ENCODE results near the gene OR4D9. TPM values are rescaled to one million over a fixed set of nuclear protein-coding genes. Genes with fewer than 3 reads are reported as not detected.

OR4D9 gene
- total RNA-seq, 1 experiment from 2014 or later = not detected

GRCh38 chr11:59550368-59550841 lies 39.1 kb downstream of the OR4D9 start:
- peak; percentile 91 for DNase-seq (ENCODE audit: extremely low read depth, low read depth)

- DNase-seq (ENCODE audit: extremely low read depth, low read depth) = peak; percentile 87
Measured at GRCh38 chr11:59550842-59551658, 39.7 kb downstream of the OR4D9 start.

- peak; percentile 69 for DNase-seq (ENCODE audit: extremely low read depth, low read depth)
Measured at GRCh38 chr11:59551659-59552521, 40.6 kb downstream of the OR4D9 start.

GRCh38 chr11:59552844-59553243 lies 41.5 kb downstream of the OR4D9 start:
- no peak for DNase-seq (ENCODE audit: extremely low read depth, low read depth)

- no peak for DNase-seq (ENCODE audit: extremely low read depth, low read depth)
Measured at GRCh38 chr11:59553323-59553722, 42.0 kb downstream of the OR4D9 start.

GRCh38 chr11:59555601-59556114 lies 44.3 kb downstream of the OR4D9 start:
- DNase-seq (ENCODE audit: extremely low read depth, low read depth) = no peak

GRCh38 chr11:59556115-59556916 lies 45.0 kb downstream of the OR4D9 start:
- peak; percentile 80 for DNase-seq (ENCODE audit: extremely low read depth, low read depth)

- no peak for DNase-seq (ENCODE audit: extremely low read depth, low read depth)
Measured at GRCh38 chr11:59556917-59557348, 45.6 kb downstream of the OR4D9 start.

- no peak for DNase-seq (ENCODE audit: extremely low read depth, low read depth)
Measured at GRCh38 chr11:59558270-59558643, 46.9 kb downstream of the OR4D9 start.

- no peak for DNase-seq (ENCODE audit: extremely low read depth, low read depth)
Measured at GRCh38 chr11:59559886-59560285, 48.5 kb downstream of the OR4D9 start.

- DNase-seq (ENCODE audit: extremely low read depth, low read depth) = peak; percentile 69
Measured at GRCh38 chr11:59560290-59560701, 49.0 kb downstream of the OR4D9 start.

GRCh38 chr11:59560702-59561473 lies 49.5 kb downstream of the OR4D9 start:
- DNase-seq (ENCODE audit: extremely low read depth, low read depth) = peak; percentile 85

- no peak for DNase-seq (ENCODE audit: extremely low read depth, low read depth)
Measured at GRCh38 chr11:59562292-59562691, 51.0 kb downstream of the OR4D9 start.

Other genes starting within 250 kb of the OR4D9 start
- not detected in 2 replicates for gene OR5AN1, start 152.6 kb upstream of the OR4D9 start, total RNA-seq (2014; rRNA removed; shearing (Covaris generic))
- gene OR5A2, start 85.1 kb upstream of the OR4D9 start, total RNA-seq (2014; rRNA removed; shearing (Covaris generic)) = not detected in 2 replicates
- gene OR5A1, start 75.1 kb upstream of the OR4D9 start, total RNA-seq (2014; rRNA removed; shearing (Covaris generic)) = not detected in 2 replicates
- gene OR4D6, start 54.6 kb upstream of the OR4D9 start, total RNA-seq (2014; rRNA removed; shearing (Covaris generic)) = not detected in 2 replicates
- gene OR4D10, start 38.2 kb upstream of the OR4D9 start, total RNA-seq (2014; rRNA removed; shearing (Covaris generic)) = not detected in 2 replicates
- gene OR4D11, start 8.0 kb upstream of the OR4D9 start, total RNA-seq (2014; rRNA removed; shearing (Covaris generic)) = not detected in 2 replicates
- gene OSBP, start 104.2 kb downstream of the OR4D9 start, total RNA-seq (2014; rRNA removed; shearing (Covaris generic)) = 21.4 and 21.7 TPM in 2 replicates
- gene PATL1, start 157.5 kb downstream of the OR4D9 start, total RNA-seq (2014; rRNA removed; shearing (Covaris generic)) = 22.4 and 23.4 TPM in 2 replicates
- not detected in 2 replicates for gene OR10V1, start 202.3 kb downstream of the OR4D9 start, total RNA-seq (2014; rRNA removed; shearing (Covaris generic))
- gene STX3, start 243.8 kb downstream of the OR4D9 start, total RNA-seq (2014; rRNA removed; shearing (Covaris generic)) = 11.3 and 12.6 TPM in 2 replicates